PC-3 (cell line): ENCODE data around the gene RPL22. TPM values are rescaled to one million over a fixed set of nuclear protein-coding genes. Genes with fewer than 3 reads are reported as not detected.
A peak's percentile ranks its signal among the peaks of the same experiment; 100 is the strongest.

Source experiments
- ATAC-seq: fragments of 200-7000 bp; cut with Tn5 transposase; 2 replicates; pipeline ENCODE4 v1.9.1; 2020; ENCODE audit warnings: mild to moderate bottlenecking, moderate library complexity
- BruUV-seq: library from RNA; stranded (reverse); fragments of 400-500 nt; replicated peaks from 2 replicates; lab custom pipeline; 2021; lab: Mats Ljungman, UMichigan
- CTCF ChIA-PET: fragments of 300-600 bp; sonication (Branson Sonifier 250); formaldehyde crosslinking; loops from one replicate; lab custom pipeline; 2022; ENCODE audit warnings: antibody characterized with exemption; lab: Charles Lee
- POLR2A ChIA-PET: fragments of 300-600 bp; sonication (Branson Sonifier 250); formaldehyde crosslinking; loops from one replicate; lab custom pipeline; 2022; ENCODE audit warnings: antibody characterized with exemption; ENCODE audit not compliant: unreplicated experiment; lab: Charles Lee
- DNase-seq: peaks from one replicate; pipeline ENCODE4 v3.0.0-alpha.2; 2015
- H2AFZ ChIP-seq: fragments of 300-600 bp; sonication (generic); 2 replicates; pipeline ENCODE4 v1.6.0; 2016; ENCODE audit warnings: antibody characterized with exemption, low read length
- H3F3A ChIP-seq: fragments of 300-600 bp; sonication (generic); one replicate; pipeline ENCODE4 v1.6.0; 2017; ENCODE audit warnings: antibody characterized with exemption, low read length, control low read depth, mild to moderate bottlenecking; ENCODE audit not compliant: unreplicated experiment
- H3K27ac ChIP-seq: fragments of 300-600 bp; sonication (generic); 2 replicates; pipeline ENCODE4 v1.5.1; 2016; ENCODE audit warnings: mild to moderate bottlenecking, low read length
- H3K27me3 ChIP-seq: fragments of 300-600 bp; sonication (generic); 2 replicates; pipeline ENCODE4 v1.6.1; 2016; ENCODE audit warnings: low read length, mixed read lengths
- H3K36me3 ChIP-seq: fragments of 300-600 bp; sonication (generic); 2 replicates; pipeline ENCODE4 v1.6.1; 2016; ENCODE audit warnings: low read depth, mixed run types, low read length, mixed read lengths
- H3K4me1 ChIP-seq: fragments of 300-600 bp; sonication (generic); 2 replicates; pipeline ENCODE4 v1.5.1; 2016; ENCODE audit warnings: low read length; ENCODE audit not compliant: insufficient read depth
- H3K4me2 ChIP-seq: fragments of 300-600 bp; sonication (generic); 2 replicates; pipeline ENCODE4 v1.6.0; 2016; ENCODE audit warnings: low read length
- H3K4me3 ChIP-seq: fragments of 300-600 bp; sonication (generic); 2 replicates; pipeline ENCODE4 v1.5.1; 2016; ENCODE audit warnings: mild to moderate bottlenecking, low read length, mixed read lengths
- H3K79me2 ChIP-seq: fragments of 300-600 bp; sonication (generic); 2 replicates; pipeline ENCODE4 v1.6.1; 2017; ENCODE audit warnings: low read length, mixed read lengths
- H3K9ac ChIP-seq: fragments of 300-600 bp; sonication (generic); 2 replicates; pipeline ENCODE4 v1.6.0; 2016; ENCODE audit warnings: mild to moderate bottlenecking, low read length
- H3K9me2 ChIP-seq: fragments of 300-600 bp; sonication (generic); replicated peaks from 2 replicates; pipeline ENCODE4 v1.6.1; 2016; ENCODE audit warnings: mixed run types, low read length, mixed read lengths
- H3K9me3 ChIP-seq: fragments of 300-600 bp; sonication (generic); 2 replicates; pipeline ENCODE4 v1.6.1; 2016; ENCODE audit warnings: low read length, mixed read lengths
- H4K20me1 ChIP-seq: fragments of 300-600 bp; sonication (generic); 2 replicates; pipeline ENCODE4 v1.6.1; 2016; ENCODE audit warnings: low read length, mixed read lengths
- EZH2 ChIP-seq: fragments of 300-600 bp; sonication (generic); IDR thresholded peaks from one replicate; pipeline ENCODE4 v1.6.1; 2017; ENCODE audit warnings: antibody characterized with exemption, mild to moderate bottlenecking, low read length; ENCODE audit not compliant: unreplicated experiment
- EZH2phosphoT487 ChIP-seq: fragments of 300-600 bp; sonication (generic); IDR thresholded peaks from 2 replicates; pipeline ENCODE4 v1.6.1; 2018; ENCODE audit warnings: mild to moderate bottlenecking, antibody characterized with exemption, low read length, borderline replicate concordance
- intact Hi-C: fragments of 100-400 bp; cut with micrococcal nuclease; formaldehyde crosslinking; loops from 2 replicates; pipeline ENCODE4 v1.9.0; 2023
- total RNA-seq: library from RNA; depleted of rRNA; stranded (reverse); fragments of >200 nt; gene quantifications from 2 replicates; pipeline ENCODE4 v1.2.3, GENCODE V29; 2014
- TF ChIP-seq, protein P1 (sequence below): fragments of 300-600 bp; sonication (generic); conservative IDR thresholded peaks from 2 replicates; pipeline ENCODE4 v1.5.1; 2017; ENCODE audit warnings: antibody characterized with exemption, low read depth, mild to moderate bottlenecking, low read length

RPL22 gene
- total RNA-seq, 1 experiment from 2014 or later: 283 TPM

DNA sequence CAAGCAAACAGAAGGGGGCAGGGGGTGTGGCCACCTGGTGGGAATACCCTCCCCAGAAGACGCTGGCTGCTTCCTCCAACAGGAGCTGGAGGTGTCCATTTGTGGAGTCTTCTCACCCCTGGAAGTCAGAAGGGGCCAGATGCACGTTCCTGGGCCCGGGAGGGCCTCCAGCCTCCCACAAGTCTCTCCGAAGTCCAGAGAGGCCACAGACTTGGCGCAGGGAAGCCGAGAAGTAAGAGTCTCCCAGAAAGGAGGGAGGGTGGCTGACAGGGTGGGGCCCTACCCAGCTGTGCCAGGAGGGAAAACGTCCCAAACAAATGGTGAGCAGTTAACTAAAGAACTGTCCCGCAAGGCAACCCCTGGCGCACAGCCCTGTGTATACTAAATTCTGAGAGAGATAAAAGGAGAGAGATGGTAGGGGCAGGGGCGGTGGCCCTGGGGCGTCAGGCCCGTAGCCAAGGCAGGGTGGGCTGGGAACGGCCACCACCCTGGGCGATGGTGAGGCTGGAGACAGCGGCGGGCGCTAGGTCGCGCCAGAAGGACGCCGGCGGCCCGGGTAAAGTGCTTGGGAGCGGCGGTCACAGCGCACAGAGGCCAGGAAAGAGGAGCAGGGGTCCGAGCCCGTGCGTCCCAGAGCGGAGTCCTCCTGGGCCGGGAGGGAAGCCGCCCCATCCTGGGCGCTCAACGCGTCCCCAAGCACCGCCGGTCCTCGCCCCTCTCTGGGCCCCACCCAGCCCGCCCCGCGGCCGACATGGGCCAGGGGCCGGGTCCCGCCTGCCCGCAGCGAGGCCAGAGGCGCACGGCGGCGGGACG, 20.4 kb downstream of the RPL22 start:
- TF ChIP-seq EZH2 (peak; percentile 92), EZH2phosphoT487 (peak; percentile 72)
- TF ChIP-seq, protein P1, sequence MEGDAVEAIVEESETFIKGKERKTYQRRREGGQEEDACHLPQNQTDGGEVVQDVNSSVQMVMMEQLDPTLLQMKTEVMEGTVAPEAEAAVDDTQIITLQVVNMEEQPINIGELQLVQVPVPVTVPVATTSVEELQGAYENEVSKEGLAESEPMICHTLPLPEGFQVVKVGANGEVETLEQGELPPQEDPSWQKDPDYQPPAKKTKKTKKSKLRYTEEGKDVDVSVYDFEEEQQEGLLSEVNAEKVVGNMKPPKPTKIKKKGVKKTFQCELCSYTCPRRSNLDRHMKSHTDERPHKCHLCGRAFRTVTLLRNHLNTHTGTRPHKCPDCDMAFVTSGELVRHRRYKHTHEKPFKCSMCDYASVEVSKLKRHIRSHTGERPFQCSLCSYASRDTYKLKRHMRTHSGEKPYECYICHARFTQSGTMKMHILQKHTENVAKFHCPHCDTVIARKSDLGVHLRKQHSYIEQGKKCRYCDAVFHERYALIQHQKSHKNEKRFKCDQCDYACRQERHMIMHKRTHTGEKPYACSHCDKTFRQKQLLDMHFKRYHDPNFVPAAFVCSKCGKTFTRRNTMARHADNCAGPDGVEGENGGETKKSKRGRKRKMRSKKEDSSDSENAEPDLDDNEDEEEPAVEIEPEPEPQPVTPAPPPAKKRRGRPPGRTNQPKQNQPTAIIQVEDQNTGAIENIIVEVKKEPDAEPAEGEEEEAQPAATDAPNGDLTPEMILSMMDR: no peak
- DNase-seq: no peak
- peaks cover 6% of the 10 kb centered on the region; the same call in 1 of the 2 replicates for H4K20me1 ChIP-seq
- H3K4me3 ChIP-seq: peak overlapping the region; percentile 57; the same call in 1 of the 2 replicates
- no peak overlapping the region for H3K27ac ChIP-seq
- H3K9ac ChIP-seq: no peak overlapping the region
- H3K9me2 ChIP-seq: no peaks in the 10 kb centered on the region
- no peak overlapping the region for H2AFZ ChIP-seq
- ChIA-PET CTCF (no interaction called here), POLR2A (no interaction called here)
- H3K27me3 ChIP-seq: peaks cover 26% of the 10 kb centered on the region
- peaks cover 17% of the 10 kb centered on the region for H3F3A ChIP-seq
- peak; percentile 8 for ATAC-seq
- intact Hi-C loops: no loop called here
- peak overlapping the region; percentile 67 for H3K4me2 ChIP-seq
- H3K4me1 ChIP-seq: peaks cover 14% of the 10 kb centered on the region
- no peaks in the 10 kb centered on the region for H3K36me3 ChIP-seq
- H3K79me2 ChIP-seq: no peaks in the 10 kb centered on the region
- no TSS peak for BruUV-seq
- H3K9me3 ChIP-seq: no peaks in the 10 kb centered on the region

DNA sequence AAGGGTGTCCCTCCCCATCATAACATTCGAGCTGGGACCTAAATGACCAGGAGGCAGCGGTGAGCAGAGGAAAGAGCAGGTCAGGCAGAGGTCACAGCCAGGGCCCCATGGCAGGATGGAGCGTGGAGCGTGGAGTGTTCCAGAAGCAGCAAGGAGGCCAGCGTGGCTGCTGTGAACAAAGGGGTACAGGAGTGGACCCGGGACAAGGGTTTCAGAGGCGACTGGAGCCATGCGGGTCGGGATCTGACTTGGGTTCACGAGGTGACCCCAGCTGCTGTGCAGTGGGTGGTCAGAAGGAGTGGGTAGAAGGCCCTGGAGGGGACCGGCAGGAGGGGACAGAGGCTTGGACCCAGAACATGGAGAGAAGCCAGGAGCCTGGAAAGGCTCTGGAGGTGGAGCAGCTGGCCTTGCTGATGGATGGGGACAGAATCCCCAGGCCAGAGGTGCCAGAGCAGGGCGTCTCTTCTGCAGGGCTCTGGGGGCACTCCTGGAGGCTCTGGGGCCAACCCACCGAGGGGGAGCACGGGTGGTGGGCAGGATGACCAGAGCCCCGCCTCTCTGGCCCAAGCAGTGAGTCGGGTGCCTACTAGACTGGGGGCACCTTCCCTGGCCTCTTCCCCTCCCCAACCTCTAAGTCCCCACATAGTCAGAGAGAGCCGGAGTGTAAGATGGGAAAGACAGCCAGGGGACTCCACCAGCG, 21.6 kb downstream of the RPL22 start:
- H3F3A ChIP-seq: peaks cover 8% of the 10 kb centered on the region
- BruUV-seq: no TSS peak
- no peak overlapping the region for H2AFZ ChIP-seq
- no peak for TF ChIP-seq EZH2
- TF ChIP-seq, protein P1: no peak
- no peak for TF ChIP-seq EZH2phosphoT487
- H3K4me3 ChIP-seq: no peak overlapping the region
- DNase-seq: no peak
- no peak for ATAC-seq
- intact Hi-C loops: no loop called here
- no peak overlapping the region for H3K4me2 ChIP-seq
- no peaks in the 10 kb centered on the region for H3K36me3 ChIP-seq
- H3K4me1 ChIP-seq: peaks cover 3% of the 10 kb centered on the region; the same call in 1 of the 2 replicates
- CTCF ChIA-PET: no interaction called here
- H3K9me2 ChIP-seq: no peaks in the 10 kb centered on the region
- no peaks in the 10 kb centered on the region for H3K9me3 ChIP-seq
- POLR2A ChIA-PET: no interaction called here
- no peak overlapping the region for H3K9ac ChIP-seq
- H3K79me2 ChIP-seq: no peaks in the 10 kb centered on the region
- no peaks in the 10 kb centered on the region for H4K20me1 ChIP-seq
- H3K27me3 ChIP-seq: peaks cover 26% of the 10 kb centered on the region
- H3K27ac ChIP-seq: no peak overlapping the region
